ENCODE measurements around the gene DDR1. TPM values are rescaled to one million over a fixed set of nuclear protein-coding genes. Genes with fewer than 3 reads are reported as not detected.
"Not testable (repeated sequence)": the region's sequence is repeated elsewhere in the genome, so short reads cannot be mapped to it uniquely, and the experiment has no call there.

The DDR1 gene
- total RNA-seq, 1 experiment from 2014 or later, result 141 TPM

DNA sequence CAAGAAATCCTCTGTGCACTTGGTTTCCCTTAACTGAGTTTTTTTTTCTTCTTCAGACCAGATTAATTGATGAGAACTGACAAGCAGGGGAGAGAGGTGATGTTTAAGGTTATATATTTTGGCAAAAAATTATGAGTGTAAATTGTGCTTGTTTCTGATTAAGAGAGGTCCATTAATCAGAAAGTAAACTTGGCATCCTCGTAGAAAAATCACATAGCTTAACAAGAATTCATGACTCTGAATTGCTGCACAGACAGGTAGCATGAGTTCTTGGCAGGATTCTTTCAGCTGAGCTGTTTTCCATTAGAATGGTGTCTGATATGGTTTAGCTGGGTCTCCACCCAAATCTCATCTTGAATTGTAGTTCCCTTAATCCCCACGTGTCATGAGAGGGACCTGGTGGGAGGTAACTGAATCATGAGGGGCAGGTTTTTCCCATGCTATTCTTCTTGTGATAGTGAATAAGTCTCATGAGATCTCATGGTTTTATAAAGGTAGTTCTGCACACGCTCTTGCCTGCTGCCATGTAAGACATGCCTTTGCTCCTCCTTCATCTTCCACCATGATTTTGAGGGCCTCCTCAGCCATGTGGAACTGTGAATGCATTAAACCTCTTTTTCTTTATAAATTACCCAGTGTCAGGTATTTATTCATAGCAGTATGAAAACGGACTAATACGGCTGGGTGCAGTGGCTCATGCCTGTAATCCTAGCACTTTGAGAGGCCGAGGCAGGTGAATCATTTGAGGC lies 34.2 kb upstream of the DDR1 start:
- DNase-seq (ENCODE audit: low spot score), result no peak
- in situ Hi-C loops (cut with HindIII; ENCODE audit: low sequenced_read_pairs), result no loop called here

DNA sequence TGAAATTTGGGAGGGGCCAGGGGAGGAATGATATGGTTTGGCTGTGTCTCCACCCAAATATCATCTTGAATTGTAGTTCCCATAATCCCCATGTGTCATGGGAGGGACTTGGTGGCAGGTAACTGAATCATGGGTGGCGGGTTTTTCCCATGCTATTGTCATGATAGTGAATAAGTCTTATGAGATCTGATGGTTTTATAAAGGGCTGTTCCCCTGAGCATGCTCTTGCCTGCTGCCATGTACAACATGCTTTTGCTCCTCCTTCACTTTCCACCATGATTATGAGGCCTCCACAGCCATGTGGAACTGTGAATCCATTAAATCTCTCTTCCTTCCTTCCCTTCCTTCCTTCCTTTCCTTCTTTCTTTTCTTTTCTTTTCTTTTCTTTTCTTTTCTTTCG lies 31.9 kb upstream of the DDR1 start:
- in situ Hi-C loops (cut with HindIII; ENCODE audit: low sequenced_read_pairs); DNase-seq (ENCODE audit: low spot score): not testable (repeated sequence)

DNA sequence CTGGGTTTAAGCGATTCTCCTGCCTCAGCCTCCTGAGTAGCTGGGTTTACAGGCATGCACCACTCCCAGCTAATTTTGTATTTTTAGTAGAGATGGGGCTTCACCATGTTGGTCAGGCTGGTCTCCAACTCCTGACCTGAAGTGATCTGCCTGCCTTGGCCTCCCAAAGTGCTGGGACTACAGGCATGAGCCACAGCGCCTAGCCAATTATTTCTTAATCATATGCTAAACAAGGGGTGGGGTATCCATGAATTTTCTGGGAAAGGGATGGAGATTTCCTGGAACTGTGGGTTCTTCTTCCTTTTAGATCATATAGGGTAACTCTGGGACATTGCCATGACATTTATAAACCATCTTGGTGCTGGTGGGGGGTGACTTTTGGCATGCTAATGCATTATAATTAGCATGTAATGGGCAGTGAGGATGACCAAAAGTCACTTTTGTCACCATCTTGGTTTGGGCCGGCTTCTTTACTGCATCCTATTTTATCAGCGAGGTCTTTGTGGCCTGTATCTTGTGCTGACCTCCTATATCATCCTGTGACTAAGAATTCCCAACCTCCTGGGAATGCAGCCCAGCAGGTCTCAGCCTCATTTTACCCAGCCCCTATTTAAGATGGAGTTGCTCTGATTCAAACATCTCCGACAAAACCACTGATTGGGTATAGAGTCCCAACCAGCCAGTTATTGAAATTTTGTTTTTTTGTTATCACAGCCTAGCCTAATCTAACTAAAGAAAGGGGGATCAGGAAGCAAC lies 29.9 kb upstream of the DDR1 start:
- in situ Hi-C loops (cut with HindIII; ENCODE audit: low sequenced_read_pairs), result no loop called here
- no peak for DNase-seq (ENCODE audit: low spot score)

DNA sequence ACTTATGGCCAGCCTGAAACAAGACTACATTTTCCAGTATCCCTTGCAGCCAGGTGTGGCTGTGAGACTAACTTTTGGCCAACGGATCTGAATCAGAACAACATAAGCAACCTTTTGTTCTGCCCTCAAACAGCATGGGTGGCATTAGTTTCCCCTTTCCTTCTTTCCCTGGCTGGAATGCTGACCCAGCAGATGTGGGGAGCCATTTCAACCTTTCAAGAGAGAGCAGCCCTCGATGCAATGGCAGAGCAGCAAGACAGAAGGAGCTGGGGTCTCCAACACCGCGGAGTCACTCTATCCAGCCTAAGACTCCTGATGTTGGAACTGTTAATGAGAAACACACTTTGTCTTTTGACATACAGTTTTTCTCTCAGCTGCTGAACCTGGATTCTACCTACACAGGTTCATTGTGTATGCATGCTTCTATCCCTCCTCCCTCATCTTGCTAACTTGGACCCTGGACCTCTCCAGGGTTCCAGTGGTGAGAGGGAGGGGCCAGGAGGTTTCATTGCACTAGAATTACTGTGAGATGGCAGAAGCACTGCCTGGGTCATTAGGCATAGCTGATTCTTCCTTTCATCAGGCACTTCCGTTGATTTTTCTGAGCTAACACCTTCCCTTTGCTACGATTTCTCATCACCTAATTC lies 28.8 kb upstream of the DDR1 start:
- DNase-seq (ENCODE audit: low spot score), result no peak
- in situ Hi-C loops (cut with HindIII; ENCODE audit: low sequenced_read_pairs), result no loop called here

DNA sequence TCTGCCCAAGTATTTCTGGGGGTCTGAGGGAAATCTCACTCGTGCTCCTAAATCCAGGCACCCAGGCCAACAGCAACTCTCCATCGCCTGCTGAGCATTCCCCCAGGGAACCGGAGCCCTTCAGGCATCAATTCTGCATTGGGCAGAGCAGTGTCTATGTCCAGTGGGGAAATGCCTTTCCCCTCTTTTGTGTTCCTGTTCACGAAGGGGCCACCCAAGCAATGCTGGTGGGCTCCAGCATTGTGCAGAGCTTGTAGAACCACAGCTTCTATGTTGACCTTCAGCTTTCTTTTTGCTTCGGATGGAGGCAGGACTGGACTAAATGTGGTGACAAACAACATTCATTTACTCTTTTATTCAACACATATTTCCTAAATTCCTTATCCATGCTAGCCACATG lies 27.2 kb upstream of the DDR1 start:
- no peak for DNase-seq (ENCODE audit: low spot score)
- in situ Hi-C loops (cut with HindIII; ENCODE audit: low sequenced_read_pairs), result no loop called here

DNA sequence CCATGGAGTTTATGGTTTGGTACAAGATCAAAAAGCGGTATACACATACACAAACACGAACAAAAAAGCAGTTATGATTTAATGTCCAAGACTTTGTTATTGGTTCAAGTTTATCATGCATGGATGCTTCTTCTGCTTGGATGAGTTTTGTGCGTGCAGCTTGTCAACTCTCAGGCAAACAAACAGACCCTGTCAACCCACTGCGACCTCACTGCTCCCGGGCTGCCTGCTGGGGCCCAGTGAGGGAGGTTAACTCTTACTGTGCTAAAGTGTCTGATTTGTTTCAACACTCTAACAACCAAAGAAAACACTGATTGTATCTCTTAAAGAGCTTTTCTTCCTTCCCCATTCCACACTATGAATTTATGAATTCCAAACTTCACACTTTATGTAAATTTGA lies 26.8 kb upstream of the DDR1 start:
- in situ Hi-C loops (cut with HindIII; ENCODE audit: low sequenced_read_pairs), result no loop called here
- no peak for DNase-seq (ENCODE audit: low spot score)

DNA sequence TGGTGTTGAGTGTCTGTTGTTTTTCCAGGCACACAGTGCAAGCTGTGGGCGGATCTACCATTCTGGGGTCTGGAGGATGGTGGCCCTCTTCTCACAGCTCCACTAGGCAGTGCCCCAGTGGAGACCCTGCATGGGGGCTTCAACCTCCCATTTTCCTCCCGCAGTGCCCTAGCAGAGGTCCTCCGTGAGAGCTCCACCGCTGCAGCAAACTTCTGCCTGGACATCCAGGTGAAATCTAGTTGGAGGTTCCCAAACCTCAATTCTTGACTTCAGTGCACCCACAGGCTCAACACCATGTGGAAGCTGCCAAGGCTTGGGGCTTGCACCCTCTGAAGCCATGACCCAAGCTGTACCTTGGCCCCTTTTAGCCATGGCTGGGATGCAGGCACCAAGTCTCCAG lies 24.6 kb upstream of the DDR1 start:
- in situ Hi-C loops (cut with HindIII; ENCODE audit: low sequenced_read_pairs), result not testable (repeated sequence)

DNA sequence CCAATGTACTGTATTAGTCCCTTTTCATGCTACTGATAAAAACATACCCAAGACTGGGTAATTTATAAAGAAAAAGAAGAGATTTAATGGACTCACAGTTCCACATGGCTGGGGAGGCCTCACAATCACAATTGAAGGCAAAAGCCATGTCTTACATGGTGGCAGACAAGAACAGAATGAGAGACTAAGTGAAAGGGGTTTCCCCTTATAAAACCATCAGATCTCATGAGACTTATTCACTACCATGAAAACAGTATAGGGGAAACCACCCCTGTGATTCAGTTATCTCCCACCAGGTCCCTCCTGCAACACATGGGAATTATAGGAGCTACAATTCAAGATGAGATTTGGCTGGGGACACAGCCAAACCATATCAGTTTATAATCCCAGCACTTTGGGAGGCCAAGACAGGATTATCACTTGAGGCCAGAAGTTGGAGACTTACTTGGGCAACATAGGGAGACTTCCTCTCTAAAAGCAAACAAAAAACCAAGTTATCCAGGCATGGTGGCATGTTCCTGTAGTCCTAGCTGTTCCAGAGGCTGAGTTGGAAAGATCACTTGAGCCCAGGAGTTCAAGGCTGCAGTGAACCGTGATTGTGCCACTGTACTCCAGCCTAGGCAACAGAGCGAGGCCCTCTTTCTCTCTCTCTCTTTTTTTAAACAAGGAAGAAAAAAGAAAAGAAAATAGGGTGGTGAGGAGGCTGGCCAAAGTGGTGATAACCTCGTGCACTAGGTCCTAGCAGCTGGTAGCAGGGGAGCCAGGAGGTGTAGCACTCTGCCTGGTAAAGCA lies 22.9 kb upstream of the DDR1 start:
- DNase-seq (ENCODE audit: low spot score), result no peak
- in situ Hi-C loops (cut with HindIII; ENCODE audit: low sequenced_read_pairs), result no loop called here

More for the DNA sequence above, 24.6 kb upstream of the DDR1 start:
- DNase-seq (ENCODE audit: low spot score), result not testable (repeated sequence)

DNA sequence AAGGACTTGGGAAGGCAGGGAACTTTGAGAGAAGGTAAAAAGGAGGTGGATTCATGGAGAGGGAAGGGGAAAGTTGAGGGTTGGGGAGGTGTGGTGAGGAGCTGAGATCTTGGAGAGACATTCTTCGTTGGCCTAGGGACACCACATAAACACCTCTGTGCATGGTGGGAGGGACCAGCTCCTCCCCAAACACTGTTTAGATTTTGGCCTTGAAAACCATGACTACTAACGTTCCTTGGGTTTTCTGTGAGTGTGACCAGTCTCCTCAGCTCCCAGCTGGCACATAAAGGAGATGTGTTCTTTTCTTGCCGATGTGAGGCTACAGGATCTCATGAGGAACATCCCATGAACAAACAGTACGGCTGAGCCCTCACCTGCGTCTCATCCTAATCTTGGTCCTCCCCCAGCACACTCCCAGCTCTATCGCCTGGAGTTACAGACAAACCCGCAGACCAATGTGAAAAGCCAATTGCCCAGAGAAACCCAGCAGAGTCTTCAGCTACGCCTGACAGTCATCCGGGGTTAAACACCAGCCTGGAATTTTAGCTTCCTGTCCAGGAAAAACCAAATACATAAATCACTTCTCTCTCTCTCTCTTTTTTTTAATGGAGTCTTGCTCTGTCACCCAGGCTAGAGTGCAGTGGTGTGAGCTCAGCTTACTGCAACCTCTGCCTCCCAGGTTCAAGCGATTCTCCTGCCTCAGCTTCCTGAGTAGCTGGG lies 22.0 kb upstream of the DDR1 start:
- in situ Hi-C loops (cut with HindIII; ENCODE audit: low sequenced_read_pairs), result no loop called here
- DNase-seq (ENCODE audit: low spot score), result no peak

DNA sequence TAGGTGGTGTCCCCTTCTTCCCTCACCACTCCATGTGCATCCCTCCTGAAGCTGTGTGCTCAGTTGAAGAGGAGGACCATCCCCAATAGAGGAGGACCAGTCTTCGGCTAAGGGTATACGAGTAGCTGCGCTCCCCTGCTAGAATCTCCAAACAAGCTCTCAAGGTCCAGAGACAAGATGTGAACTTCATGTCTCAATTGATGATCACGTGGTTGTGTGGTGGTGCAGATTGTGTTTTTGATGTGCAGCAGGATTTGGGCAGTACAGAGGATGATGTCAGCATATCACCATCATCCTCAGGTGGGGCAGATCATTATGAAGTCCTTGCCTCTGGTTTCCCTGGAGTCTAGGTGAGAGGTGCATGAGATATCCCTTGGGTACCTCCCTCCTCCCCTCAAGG lies 20.0 kb upstream of the DDR1 start:
- no peak for DNase-seq (ENCODE audit: low spot score)
- in situ Hi-C loops (cut with HindIII; ENCODE audit: low sequenced_read_pairs), result no loop called here

DNA sequence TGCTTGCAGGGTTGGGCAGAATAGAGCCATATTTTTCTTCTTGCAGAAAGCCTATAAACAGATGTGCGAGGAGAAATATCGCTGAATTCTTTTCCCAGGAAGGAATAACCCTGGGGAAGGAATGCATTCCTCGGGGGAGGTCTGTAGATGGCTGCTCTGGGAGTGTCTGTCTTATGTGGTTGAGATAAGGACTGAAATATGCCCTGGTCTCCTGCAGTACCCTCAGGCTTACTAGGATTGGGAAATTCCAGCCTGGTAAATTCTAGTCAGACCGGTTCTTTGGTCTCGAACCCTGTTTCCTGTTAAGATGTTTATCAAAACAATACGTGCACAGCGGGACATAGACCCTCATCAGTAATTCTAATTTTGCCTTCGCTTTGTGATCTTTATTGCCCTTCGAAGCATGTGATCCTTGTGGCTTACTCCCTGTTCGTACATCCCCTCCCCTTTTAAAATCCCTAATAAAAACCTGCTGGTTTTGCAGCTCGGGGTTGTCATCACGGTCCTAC lies 15.0 kb upstream of the DDR1 start:
- in situ Hi-C loops (cut with HindIII; ENCODE audit: low sequenced_read_pairs); DNase-seq (ENCODE audit: low spot score): not testable (repeated sequence)

DNA sequence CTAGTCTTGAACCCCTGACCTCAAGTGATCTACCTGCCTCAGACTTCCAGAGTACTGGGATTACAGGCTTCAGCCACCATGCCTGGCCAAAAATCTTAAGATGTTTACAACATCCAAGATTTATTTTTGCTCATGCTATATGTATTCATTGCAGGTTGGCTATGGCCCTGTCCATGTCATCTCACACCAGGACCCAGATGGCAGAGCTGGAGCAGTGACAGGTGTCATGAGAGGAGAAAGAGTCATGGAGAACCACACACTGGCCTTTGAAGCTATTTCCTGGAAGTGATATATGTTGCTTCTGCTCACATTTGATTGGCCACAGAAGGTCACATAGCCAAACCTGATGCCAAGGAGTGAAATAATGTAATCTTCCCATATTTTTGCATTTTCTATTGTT lies 13.8 kb upstream of the DDR1 start:
- in situ Hi-C loops (cut with HindIII; ENCODE audit: low sequenced_read_pairs), result no loop called here
- DNase-seq (ENCODE audit: low spot score), result no peak

DNA sequence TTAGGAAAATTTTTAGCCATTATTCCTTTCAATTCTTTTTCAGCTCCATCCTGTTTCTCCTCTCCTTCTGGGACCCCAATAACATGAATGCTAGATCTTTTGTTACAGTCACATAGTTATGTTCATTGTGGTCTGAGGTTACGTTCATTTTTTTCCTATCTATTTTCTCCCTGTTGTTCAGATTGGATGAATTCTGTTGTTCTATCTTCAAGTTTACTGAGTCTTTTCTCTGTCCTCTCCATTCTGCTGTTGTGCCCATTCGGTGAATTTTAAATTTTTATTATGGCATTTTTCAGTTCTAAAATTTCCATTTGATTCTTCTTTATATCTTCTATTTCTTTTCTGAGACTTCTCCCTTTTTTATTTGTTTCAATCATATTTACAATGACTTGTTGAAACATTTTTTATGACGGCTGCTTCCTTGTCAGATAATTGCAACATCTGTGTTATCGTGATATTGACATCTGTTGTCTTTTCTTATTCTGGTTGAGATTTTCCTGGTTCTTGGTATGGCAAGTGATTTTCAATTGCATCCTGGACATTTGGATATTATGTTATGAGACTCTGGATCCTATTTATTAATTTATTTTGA lies 12.6 kb upstream of the DDR1 start:
- in situ Hi-C loops (cut with HindIII; ENCODE audit: low sequenced_read_pairs), result no loop called here
- DNase-seq (ENCODE audit: low spot score), result no peak

DNA sequence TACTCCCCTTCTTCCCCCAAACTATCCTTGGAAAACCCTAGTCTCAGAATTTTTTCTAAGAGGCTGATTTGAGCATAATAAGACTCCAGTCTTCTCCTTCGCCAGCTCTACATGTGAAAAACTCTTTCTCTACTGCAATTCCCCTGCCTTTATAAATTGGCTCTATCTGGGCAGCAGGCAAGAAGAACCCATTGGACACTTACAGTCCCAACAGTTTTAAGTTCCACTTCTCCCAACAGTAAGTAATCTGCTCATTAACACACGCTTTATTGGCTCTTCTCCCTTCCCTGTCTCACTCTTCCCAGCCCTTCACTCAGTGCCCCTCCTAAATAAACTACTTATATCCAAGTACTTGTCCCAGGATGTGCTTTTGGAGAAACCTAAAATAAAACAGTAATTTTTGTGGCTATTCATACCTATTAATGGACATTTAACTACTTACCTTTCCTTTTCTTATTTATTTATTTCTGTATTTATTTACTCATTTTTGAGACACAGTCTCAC lies 11.1 kb upstream of the DDR1 start:
- no peak for DNase-seq (ENCODE audit: low spot score)
- in situ Hi-C loops (cut with HindIII; ENCODE audit: low sequenced_read_pairs), result no loop called here

DNA sequence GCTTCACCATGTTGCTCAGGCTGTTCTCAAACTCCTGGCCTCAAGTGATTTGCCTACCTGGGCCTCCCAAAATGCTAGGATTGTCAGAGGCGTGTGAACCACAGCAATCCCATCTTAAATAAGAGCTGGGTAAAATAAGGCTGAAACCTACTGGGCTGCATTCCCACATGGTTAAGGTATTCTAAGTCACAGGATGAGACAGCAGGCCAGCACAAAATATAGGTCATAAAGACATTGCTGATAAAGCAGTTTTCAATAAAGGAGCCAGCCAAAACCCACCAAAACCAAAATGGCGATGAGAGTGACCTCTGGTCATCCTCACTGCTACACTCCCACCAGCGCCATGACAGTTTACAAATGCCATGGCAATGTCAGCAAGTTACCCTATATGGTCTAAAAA lies 10.5 kb upstream of the DDR1 start:
- DNase-seq (ENCODE audit: low spot score); in situ Hi-C loops (cut with HindIII; ENCODE audit: low sequenced_read_pairs): not testable (repeated sequence)

DNA sequence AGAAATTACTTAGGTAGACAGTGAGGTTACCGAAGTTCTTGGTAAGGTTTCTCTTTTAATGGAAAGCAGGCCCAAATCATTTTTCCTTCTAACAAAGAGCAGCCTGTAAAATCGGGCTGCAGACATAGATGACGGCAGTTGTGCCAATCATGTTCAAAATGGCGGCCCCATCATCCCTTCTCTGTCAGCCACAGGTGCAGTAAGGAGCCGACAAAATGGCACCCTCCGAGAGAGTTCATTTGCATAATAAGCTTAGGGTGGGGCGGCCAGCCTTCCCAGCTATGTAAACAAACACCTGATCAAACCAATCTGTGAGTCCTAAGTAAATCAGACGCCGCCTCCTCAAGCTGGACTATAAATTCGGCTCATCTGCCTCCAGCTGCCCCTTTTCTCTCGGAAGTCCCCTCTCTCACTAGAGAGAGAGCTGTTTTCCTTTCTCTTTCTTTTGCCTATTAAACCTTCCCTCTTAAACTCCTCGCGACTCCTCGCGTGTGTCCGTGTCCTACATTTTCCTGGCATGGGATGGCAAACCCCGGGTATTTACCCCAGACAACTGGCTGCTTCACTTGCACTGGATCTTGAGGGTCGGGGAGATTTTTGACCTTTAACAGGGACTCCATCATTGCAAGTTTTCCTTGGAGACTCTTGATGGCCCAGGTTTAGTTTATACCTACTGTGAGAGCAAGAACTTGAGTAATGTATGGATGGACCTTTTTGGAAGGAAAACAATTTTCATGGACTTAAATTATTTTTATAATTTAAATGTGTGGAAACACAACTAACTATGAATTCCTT lies 8.9 kb upstream of the DDR1 start:
- DNase-seq (ENCODE audit: low spot score), result no peak
- in situ Hi-C loops (cut with HindIII; ENCODE audit: low sequenced_read_pairs), result no loop called here

DNA sequence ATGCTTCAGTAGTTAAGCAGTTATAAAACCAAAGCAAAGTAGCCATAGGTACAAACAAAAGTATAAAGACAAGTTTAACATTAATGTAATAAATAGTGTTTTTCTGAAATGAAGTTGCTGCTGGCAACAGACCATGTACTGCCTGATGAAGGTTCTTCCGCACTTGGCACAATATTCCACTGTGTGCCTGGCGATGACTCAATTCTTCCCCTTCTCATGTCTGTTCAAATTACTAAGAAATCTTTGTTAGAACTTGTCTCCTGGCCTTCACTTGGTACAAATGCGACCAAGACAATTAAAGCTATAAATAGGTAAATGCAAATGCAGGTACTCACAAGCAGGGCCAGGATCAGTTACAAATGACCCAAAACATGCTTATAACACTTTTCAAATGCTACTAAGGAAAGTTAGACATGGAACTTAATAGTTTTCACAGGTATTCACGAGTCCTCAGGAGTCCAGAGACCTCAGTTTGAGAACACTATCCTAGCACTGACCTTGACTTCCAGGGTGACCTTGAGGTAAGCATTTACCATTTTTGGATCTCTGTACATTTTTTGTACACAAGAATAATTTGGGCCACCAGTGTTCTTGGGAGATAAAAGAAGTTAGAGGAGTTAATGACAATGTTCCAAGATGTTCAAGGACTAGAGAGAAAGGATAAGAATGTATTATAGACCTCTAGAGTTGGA lies 8.1 kb upstream of the DDR1 start:
- in situ Hi-C loops (cut with HindIII; ENCODE audit: low sequenced_read_pairs), result no loop called here
- DNase-seq (ENCODE audit: low spot score), result peak; percentile 35

Data from G401 (cell line).